ENCODE data around the gene PCDH15. TPM values are rescaled to one million over a fixed set of nuclear protein-coding genes. Genes with fewer than 3 reads are reported as not detected.

PCDH15 gene
- total and polyA plus RNA-seq, 2 donors = 0.09 to 0.14 TPM

DNA sequence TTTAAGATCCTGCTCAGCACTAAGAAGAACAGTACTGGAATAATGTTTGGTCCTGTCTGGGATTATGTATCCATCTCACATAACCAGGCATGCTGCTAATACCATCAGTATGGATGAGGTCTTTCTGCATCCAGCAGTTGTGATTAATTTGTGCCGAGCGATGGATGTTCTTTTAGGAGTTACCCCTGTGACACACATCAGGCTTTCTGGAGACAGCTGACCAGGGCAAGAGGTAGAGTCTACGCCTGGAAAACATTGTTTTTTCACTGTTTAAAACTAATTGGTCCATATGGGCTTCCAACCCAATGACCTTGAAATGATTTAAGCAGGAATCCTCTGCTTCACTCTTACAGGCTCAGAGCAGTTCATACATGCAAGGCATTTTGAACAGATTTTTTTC lies 603.0 kb downstream of the PCDH15 start:
- 59% methylated on average over 3 of the region's 3 CpGs for WGBS
- no peaks in the 10 kb centered on the region for H3K9me3 ChIP-seq (ENCODE audit: control insufficient read depth in 2 of 2, insufficient read depth in 1 of 2, low read length in 1 of 2)
- H3K4me1 ChIP-seq (ENCODE audit: control insufficient read depth in 2 of 2, insufficient read depth in 2 of 2, low read length in 2 of 2) = no peaks in the 10 kb centered on the region
- H3K27ac ChIP-seq (ENCODE audit: low read depth in 1 of 2, low read length in 1 of 2) = no peak overlapping the region
- H3K27me3 ChIP-seq (ENCODE audit: control insufficient read depth in 2 of 2, insufficient read depth in 1 of 2, low read length in 1 of 2) = no peaks in the 10 kb centered on the region
- no peak for DNase-seq (ENCODE audit: low read depth in 6 of 9, low spot score in 9 of 9)
- no peak overlapping the region for H3K4me3 ChIP-seq (ENCODE audit: low read length in 2 of 2)
- no peaks in the 10 kb centered on the region for H3K36me3 ChIP-seq (ENCODE audit: control insufficient read depth in 2 of 2, insufficient read depth in 2 of 2, low read length in 1 of 2)

- Histone ChIP-seq H3K9me3 (ENCODE audit: control insufficient read depth in 2 of 2, insufficient read depth in 1 of 2, low read length in 1 of 2) (no peaks in the 10 kb centered on the region), H3K4me3 (ENCODE audit: low read length in 2 of 2) (no peak overlapping the region), H3K27ac (ENCODE audit: low read depth in 1 of 2, low read length in 1 of 2) (no peak overlapping the region), H3K4me1 (ENCODE audit: control insufficient read depth in 2 of 2, insufficient read depth in 2 of 2, low read length in 2 of 2) (no peaks in the 10 kb centered on the region), H3K36me3 (ENCODE audit: control insufficient read depth in 2 of 2, insufficient read depth in 2 of 2, low read length in 1 of 2) (no peaks in the 10 kb centered on the region), H3K27me3 (ENCODE audit: control insufficient read depth in 2 of 2, insufficient read depth in 1 of 2, low read length in 1 of 2) (no peaks in the 10 kb centered on the region)
- no peak for DNase-seq (ENCODE audit: low read depth in 6 of 9, low spot score in 9 of 9)
These were observed 606.2 kb downstream of the PCDH15 start for GRCh38 chr10:54194806-54195205.

DNA sequence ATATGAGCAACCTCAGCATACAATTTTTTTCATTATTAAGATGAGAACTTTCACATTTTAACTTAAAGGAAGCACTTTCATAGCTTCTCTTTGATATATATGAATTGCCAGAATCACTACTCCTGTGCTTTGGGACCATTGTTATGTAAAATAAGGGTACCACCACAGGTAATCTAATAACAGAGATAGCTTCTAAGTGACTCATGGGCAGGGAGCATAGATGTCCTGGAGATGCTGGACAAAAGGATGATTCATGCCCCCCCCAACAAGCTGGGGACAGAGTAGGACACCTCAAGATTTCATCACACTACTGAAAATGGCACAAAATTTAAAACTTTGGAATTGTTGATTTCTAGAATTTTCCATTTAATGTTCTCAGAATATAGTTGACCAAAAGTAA lies 641.1 kb downstream of the PCDH15 start:
- no peak overlapping the region for H3K27ac ChIP-seq (ENCODE audit: low read depth in 1 of 2, low read length in 1 of 2)
- H3K4me3 ChIP-seq (ENCODE audit: low read length in 2 of 2) = no peak overlapping the region
- H3K9me3 ChIP-seq (ENCODE audit: control insufficient read depth in 2 of 2, insufficient read depth in 1 of 2, low read length in 1 of 2) = peaks cover 0 to 8% of the 10 kb centered on the region in 2 donors
- H3K36me3 ChIP-seq (ENCODE audit: control insufficient read depth in 2 of 2, insufficient read depth in 2 of 2, low read length in 1 of 2) = no peaks in the 10 kb centered on the region
- no peak for DNase-seq (ENCODE audit: low read depth in 6 of 9, low spot score in 9 of 9)
- no peaks in the 10 kb centered on the region for H3K4me1 ChIP-seq (ENCODE audit: control insufficient read depth in 2 of 2, insufficient read depth in 2 of 2, low read length in 2 of 2)
- no peaks in the 10 kb centered on the region for H3K27me3 ChIP-seq (ENCODE audit: control insufficient read depth in 2 of 2, insufficient read depth in 1 of 2, low read length in 1 of 2)

- Histone ChIP-seq H3K27me3 (ENCODE audit: control insufficient read depth in 2 of 2, insufficient read depth in 1 of 2, low read length in 1 of 2) (no peaks in the 10 kb centered on the region), H3K36me3 (ENCODE audit: control insufficient read depth in 2 of 2, insufficient read depth in 2 of 2, low read length in 1 of 2) (no peaks in the 10 kb centered on the region), H3K4me1 (ENCODE audit: control insufficient read depth in 2 of 2, insufficient read depth in 2 of 2, low read length in 2 of 2) (no peaks in the 10 kb centered on the region), H3K9me3 (ENCODE audit: control insufficient read depth in 2 of 2, insufficient read depth in 1 of 2, low read length in 1 of 2) (no peaks in the 10 kb centered on the region), H3K4me3 (ENCODE audit: low read length in 2 of 2) (no peak overlapping the region), H3K27ac (ENCODE audit: low read depth in 1 of 2, low read length in 1 of 2) (no peak overlapping the region)
- no peak for DNase-seq (ENCODE audit: low read depth in 6 of 9, low spot score in 9 of 9)
- WGBS = 89% methylated on average over 2 of the region's 2 CpGs
These were observed 652.5 kb downstream of the PCDH15 start for GRCh38 chr10:54148508-54148907.

GRCh38 chr10:54139819-54140428 lies 661.1 kb downstream of the PCDH15 start:
- no peaks in the 10 kb centered on the region for H3K4me1 ChIP-seq (ENCODE audit: control insufficient read depth in 2 of 2, insufficient read depth in 2 of 2, low read length in 2 of 2)
- no peak overlapping the region for H3K4me3 ChIP-seq (ENCODE audit: low read length in 2 of 2)
- H3K9me3 ChIP-seq (ENCODE audit: control insufficient read depth in 2 of 2, insufficient read depth in 1 of 2, low read length in 1 of 2) = peaks cover 0 to 4% of the 10 kb centered on the region in 2 donors
- no peak for DNase-seq (ENCODE audit: low read depth in 6 of 9, low spot score in 9 of 9)
- H3K27ac ChIP-seq (ENCODE audit: low read depth in 1 of 2, low read length in 1 of 2) = no peak overlapping the region
- no peaks in the 10 kb centered on the region for H3K36me3 ChIP-seq (ENCODE audit: control insufficient read depth in 2 of 2, insufficient read depth in 2 of 2, low read length in 1 of 2)
- no peaks in the 10 kb centered on the region for H3K27me3 ChIP-seq (ENCODE audit: control insufficient read depth in 2 of 2, insufficient read depth in 1 of 2, low read length in 1 of 2)

DNA sequence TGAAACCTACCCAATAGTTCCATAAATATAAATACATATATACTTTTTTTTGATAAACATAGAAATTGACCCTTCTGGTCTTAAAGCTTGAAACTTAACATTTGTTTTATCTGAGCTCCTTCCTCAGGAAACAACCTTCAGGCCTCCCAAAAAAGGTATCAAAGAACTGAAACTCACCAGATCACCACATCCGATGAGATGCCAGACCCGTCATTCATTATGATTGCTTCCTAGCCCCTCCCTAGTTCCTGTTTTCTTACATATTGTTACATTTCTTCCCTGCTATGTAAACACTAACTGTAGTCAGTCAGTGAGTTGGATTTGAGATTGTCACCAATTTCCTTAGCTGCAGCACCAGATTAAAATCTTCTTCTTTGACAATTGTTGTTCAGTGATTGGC lies 663.6 kb downstream of the PCDH15 start:
- no peak for DNase-seq (ENCODE audit: low read depth in 6 of 9, low spot score in 9 of 9)
- WGBS = 73% methylated on average over 2 of the region's 2 CpGs
- Histone ChIP-seq H3K36me3 (ENCODE audit: control insufficient read depth in 2 of 2, insufficient read depth in 2 of 2, low read length in 1 of 2) (no peaks in the 10 kb centered on the region), H3K4me1 (ENCODE audit: control insufficient read depth in 2 of 2, insufficient read depth in 2 of 2, low read length in 2 of 2) (no peaks in the 10 kb centered on the region), H3K27me3 (ENCODE audit: control insufficient read depth in 2 of 2, insufficient read depth in 1 of 2, low read length in 1 of 2) (no peaks in the 10 kb centered on the region), H3K4me3 (ENCODE audit: low read length in 2 of 2) (no peak overlapping the region), H3K27ac (ENCODE audit: low read depth in 1 of 2, low read length in 1 of 2) (no peak overlapping the region), H3K9me3 (ENCODE audit: control insufficient read depth in 2 of 2, insufficient read depth in 1 of 2, low read length in 1 of 2) (peaks cover 0 to 4% of the 10 kb centered on the region in 2 donors)

DNA sequence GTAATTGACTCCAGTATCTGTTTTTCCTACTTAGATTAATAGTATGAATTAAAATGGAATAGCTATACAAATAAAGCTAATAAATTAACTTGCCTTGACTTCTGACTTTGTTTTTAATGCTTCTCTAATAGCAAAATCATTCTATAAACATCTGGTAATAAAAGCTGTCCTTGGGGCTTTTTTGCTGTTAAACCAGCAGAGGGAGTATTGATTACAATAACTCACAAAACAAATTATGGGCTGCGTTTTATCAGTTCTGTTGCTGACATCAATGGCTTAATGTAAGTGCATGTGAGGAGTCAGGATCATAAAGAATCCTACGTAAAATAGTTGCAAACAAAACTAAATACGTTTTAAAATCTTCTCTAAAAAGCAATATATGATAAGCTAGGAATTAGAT lies 667.8 kb downstream of the PCDH15 start:
- no peak for DNase-seq (ENCODE audit: low read depth in 6 of 9, low spot score in 9 of 9)

GRCh38 chr10:54131833-54132232 lies 669.2 kb downstream of the PCDH15 start:
- Histone ChIP-seq H3K36me3 (ENCODE audit: control insufficient read depth in 2 of 2, insufficient read depth in 2 of 2, low read length in 1 of 2) (no peaks in the 10 kb centered on the region), H3K9me3 (ENCODE audit: control insufficient read depth in 2 of 2, insufficient read depth in 1 of 2, low read length in 1 of 2) (no peaks in the 10 kb centered on the region), H3K27me3 (ENCODE audit: control insufficient read depth in 2 of 2, insufficient read depth in 1 of 2, low read length in 1 of 2) (no peaks in the 10 kb centered on the region), H3K4me1 (ENCODE audit: control insufficient read depth in 2 of 2, insufficient read depth in 2 of 2, low read length in 2 of 2) (no peaks in the 10 kb centered on the region), H3K4me3 (ENCODE audit: low read length in 2 of 2) (no peak overlapping the region), H3K27ac (ENCODE audit: low read depth in 1 of 2, low read length in 1 of 2) (no peak overlapping the region)
- WGBS = 95% methylated on average over 6 of the region's 6 CpGs
- no peak for DNase-seq (ENCODE audit: low read depth in 6 of 9, low spot score in 9 of 9)

More for the DNA sequence above, 667.8 kb downstream of the PCDH15 start:
- Histone ChIP-seq H3K36me3 (ENCODE audit: control insufficient read depth in 2 of 2, insufficient read depth in 2 of 2, low read length in 1 of 2) (no peaks in the 10 kb centered on the region), H3K4me1 (ENCODE audit: control insufficient read depth in 2 of 2, insufficient read depth in 2 of 2, low read length in 2 of 2) (no peaks in the 10 kb centered on the region), H3K9me3 (ENCODE audit: control insufficient read depth in 2 of 2, insufficient read depth in 1 of 2, low read length in 1 of 2) (no peaks in the 10 kb centered on the region), H3K27me3 (ENCODE audit: control insufficient read depth in 2 of 2, insufficient read depth in 1 of 2, low read length in 1 of 2) (no peaks in the 10 kb centered on the region), H3K27ac (ENCODE audit: low read depth in 1 of 2, low read length in 1 of 2) (no peak overlapping the region), H3K4me3 (ENCODE audit: low read length in 2 of 2) (no peak overlapping the region)
- WGBS = 61% methylated on average over 3 of the region's 3 CpGs

GRCh38 chr10:54130394-54130793 lies 670.6 kb downstream of the PCDH15 start:
- no peak overlapping the region for H3K27ac ChIP-seq (ENCODE audit: low read depth in 1 of 2, low read length in 1 of 2)
- H3K36me3 ChIP-seq (ENCODE audit: control insufficient read depth in 2 of 2, insufficient read depth in 2 of 2, low read length in 1 of 2) = no peaks in the 10 kb centered on the region
- H3K4me1 ChIP-seq (ENCODE audit: control insufficient read depth in 2 of 2, insufficient read depth in 2 of 2, low read length in 2 of 2) = no peaks in the 10 kb centered on the region
- H3K9me3 ChIP-seq (ENCODE audit: control insufficient read depth in 2 of 2, insufficient read depth in 1 of 2, low read length in 1 of 2) = no peaks in the 10 kb centered on the region
- DNase-seq (ENCODE audit: low read depth in 6 of 9, low spot score in 9 of 9) = no peak
- 66% methylated on average over 6 of the region's 6 CpGs for WGBS
- H3K27me3 ChIP-seq (ENCODE audit: control insufficient read depth in 2 of 2, insufficient read depth in 1 of 2, low read length in 1 of 2) = no peaks in the 10 kb centered on the region
- H3K4me3 ChIP-seq (ENCODE audit: low read length in 2 of 2) = no peak overlapping the region

Data from thymus (tissue), 11 donors.